ENCODE results near the gene EPG5. TPM values are rescaled to one million over a fixed set of nuclear protein-coding genes. Genes with fewer than 3 reads are reported as not detected.
"Not testable (repeated sequence)": the region's sequence is repeated elsewhere in the genome, so short reads cannot be mapped to it uniquely, and the experiment has no call there.

The EPG5 gene
- total RNA-seq, 1 experiment from 2014 or later = 22.7 TPM

- no peak for TF ChIP-seq AR (CRISPR knock-in tag; IDR thresholded peaks at IDR 0.05)
- TF ChIP-seq E2F5 (CRISPR knock-in tag; IDR thresholded peaks at IDR 0.05) = no peak
- TF ChIP-seq ZBTB21 (CRISPR knock-in tag; IDR thresholded peaks at IDR 0.05; ENCODE audit: borderline replicate concordance) = no peak
- TF ChIP-seq, protein P1, sequence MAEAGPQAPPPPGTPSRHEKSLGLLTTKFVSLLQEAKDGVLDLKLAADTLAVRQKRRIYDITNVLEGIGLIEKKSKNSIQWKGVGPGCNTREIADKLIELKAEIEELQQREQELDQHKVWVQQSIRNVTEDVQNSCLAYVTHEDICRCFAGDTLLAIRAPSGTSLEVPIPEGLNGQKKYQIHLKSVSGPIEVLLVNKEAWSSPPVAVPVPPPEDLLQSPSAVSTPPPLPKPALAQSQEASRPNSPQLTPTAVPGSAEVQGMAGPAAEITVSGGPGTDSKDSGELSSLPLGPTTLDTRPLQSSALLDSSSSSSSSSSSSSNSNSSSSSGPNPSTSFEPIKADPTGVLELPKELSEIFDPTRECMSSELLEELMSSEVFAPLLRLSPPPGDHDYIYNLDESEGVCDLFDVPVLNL (CRISPR knock-in tag; IDR thresholded peaks at IDR 0.05; ENCODE audit: borderline replicate concordance, low read depth) = no peak
- TF ChIP-seq, protein P2, sequence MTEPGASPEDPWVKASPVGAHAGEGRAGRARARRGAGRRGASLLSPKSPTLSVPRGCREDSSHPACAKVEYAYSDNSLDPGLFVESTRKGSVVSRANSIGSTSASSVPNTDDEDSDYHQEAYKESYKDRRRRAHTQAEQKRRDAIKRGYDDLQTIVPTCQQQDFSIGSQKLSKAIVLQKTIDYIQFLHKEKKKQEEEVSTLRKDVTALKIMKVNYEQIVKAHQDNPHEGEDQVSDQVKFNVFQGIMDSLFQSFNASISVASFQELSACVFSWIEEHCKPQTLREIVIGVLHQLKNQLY (CRISPR knock-in tag; IDR thresholded peaks at IDR 0.05) = no peak
- no peak for TF ChIP-seq PREB (CRISPR knock-in tag; IDR thresholded peaks at IDR 0.05; ENCODE audit: borderline replicate concordance)
- no peak for TF ChIP-seq EMX1 (CRISPR knock-in tag; IDR thresholded peaks at IDR 0.05)
- TF ChIP-seq ZNF423 (CRISPR knock-in tag; IDR thresholded peaks at IDR 0.05) = no peak
- no peak for TF ChIP-seq FOXP4 (CRISPR knock-in tag; IDR thresholded peaks at IDR 0.05)
- TF ChIP-seq CDX4 (CRISPR knock-in tag; IDR thresholded peaks at IDR 0.05; ENCODE audit: borderline replicate concordance) = no peak
- no peak for TF ChIP-seq NR3C1 (CRISPR knock-in tag; conservative IDR thresholded peaks at IDR 0.05; ENCODE audit: low read depth)
Observed at GRCh38 chr18:45962866-45963265, 4.3 kb downstream of the EPG5 start (continued).

DNA sequence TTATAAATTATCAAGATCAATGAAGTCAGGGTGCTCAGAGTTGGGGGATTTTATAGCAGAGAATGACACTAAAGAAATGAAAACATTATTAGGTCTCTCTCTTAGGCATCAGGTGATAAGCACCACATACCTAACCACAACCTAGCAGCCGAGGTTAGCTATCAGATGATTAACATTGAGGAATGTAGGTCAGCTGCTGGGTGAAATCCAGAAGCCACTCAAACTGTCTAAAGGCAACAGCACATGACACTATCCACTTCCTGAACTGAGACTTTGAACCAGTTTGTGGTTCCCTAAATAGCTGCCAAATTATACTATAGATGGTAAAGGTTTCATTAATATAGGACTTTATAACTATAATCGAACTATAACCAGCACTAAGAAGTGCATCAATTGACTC is 4.7 kb downstream of the EPG5 start:
- CTCF ChIA-PET = interaction anchor here (1.4 kb wide), 1 partner anchor 111 kb away, joined by 4 read pairs; no protein-coding TSS in a partner anchor

GRCh38 chr18:45959484-45959883 is 7.6 kb downstream of the EPG5 start:
- H3K27me3 Mint-ChIP-seq (ENCODE audit: low read depth); H3K9me3 Mint-ChIP-seq; DNase-seq (ENCODE audit: low spot score); H3K4me3 Mint-ChIP-seq; H3K36me3 Mint-ChIP-seq; CTCF ChIA-PET; H3K27ac Mint-ChIP-seq; ATAC-seq; H3K4me1 Mint-ChIP-seq: not testable (repeated sequence)
- POLR2A ChIA-PET = interaction anchor here (0.6 kb wide), 1 partner anchor 1677 kb away, joined by 3 read pairs; no protein-coding TSS in a partner anchor

More for the DNA sequence above, 4.7 kb downstream of the EPG5 start:
- H3K9me3 Mint-ChIP-seq = peaks cover 5% of the 10 kb centered on the region
- no peaks in the 10 kb centered on the region for H3K27me3 Mint-ChIP-seq (ENCODE audit: low read depth)
- H3K27ac Mint-ChIP-seq = no peak overlapping the region
- H3K36me3 Mint-ChIP-seq = peaks cover 4% of the 10 kb centered on the region
- POLR2A ChIA-PET = no interaction called here
- no peaks in the 10 kb centered on the region for H3K4me1 Mint-ChIP-seq
- no peak overlapping the region for H3K4me3 Mint-ChIP-seq
- TF ChIP-seq GTF2I (CRISPR knock-in tag; conservative IDR thresholded peaks at IDR 0.05) (no peak), NFE2L1 (CRISPR knock-in tag; IDR thresholded peaks at IDR 0.05) (no peak), OVOL2 (CRISPR knock-in tag; IDR thresholded peaks at IDR 0.05; ENCODE audit: borderline replicate concordance) (no peak)
- DNase-seq (ENCODE audit: low spot score) (no peak), ATAC-seq (no peak)

All from WTC11 (cell line).